ENCODE data around the gene VWA8.

DNA sequence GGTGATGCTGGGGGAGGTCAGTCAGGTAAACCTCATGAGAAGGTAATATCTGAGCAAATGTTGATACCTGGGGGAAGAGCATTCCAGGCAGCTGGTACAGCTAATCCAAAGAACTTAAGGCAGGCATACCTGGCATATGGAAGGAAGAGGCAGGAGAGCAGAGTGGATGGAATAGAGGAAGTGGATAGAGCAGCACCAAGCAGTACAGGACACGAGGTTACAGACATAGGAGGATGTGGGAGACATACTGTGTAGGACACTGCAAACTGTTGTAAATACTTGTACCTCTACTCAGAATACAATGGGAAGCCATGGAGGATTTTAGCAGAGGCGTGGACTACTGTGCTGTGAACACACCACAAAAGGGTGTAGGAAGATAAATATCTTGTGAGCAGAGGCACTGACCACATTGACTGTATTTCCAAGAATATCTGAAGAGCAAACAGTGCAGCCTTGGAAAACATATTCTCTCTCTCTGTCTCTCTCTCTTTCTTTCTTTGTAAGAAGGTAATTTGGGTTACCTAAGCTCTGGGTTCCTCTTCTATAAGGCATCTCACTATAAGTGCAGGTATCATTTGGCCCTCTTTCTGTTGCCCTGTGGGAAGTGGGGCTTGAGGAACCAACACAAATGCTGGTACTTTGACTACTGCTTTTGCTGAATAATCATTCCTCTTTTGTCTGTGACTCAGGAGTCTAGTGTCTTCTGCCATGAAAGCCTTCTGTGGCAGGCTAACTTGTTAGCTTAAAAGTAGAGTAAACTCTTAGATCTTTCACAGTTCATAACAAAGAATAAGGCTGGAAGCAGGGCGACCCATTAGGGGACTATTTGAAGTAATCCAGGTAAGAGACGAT lies 238.0 kb downstream of the VWA8 start:
- TF ChIP-seq, protein P1, sequence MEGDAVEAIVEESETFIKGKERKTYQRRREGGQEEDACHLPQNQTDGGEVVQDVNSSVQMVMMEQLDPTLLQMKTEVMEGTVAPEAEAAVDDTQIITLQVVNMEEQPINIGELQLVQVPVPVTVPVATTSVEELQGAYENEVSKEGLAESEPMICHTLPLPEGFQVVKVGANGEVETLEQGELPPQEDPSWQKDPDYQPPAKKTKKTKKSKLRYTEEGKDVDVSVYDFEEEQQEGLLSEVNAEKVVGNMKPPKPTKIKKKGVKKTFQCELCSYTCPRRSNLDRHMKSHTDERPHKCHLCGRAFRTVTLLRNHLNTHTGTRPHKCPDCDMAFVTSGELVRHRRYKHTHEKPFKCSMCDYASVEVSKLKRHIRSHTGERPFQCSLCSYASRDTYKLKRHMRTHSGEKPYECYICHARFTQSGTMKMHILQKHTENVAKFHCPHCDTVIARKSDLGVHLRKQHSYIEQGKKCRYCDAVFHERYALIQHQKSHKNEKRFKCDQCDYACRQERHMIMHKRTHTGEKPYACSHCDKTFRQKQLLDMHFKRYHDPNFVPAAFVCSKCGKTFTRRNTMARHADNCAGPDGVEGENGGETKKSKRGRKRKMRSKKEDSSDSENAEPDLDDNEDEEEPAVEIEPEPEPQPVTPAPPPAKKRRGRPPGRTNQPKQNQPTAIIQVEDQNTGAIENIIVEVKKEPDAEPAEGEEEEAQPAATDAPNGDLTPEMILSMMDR (IDR thresholded peaks at IDR 0.05), result no peak
- no peak for TF ChIP-seq POLR2A (IDR thresholded peaks at IDR 0.05)

Measured in thyroid gland (tissue), 4 donors.